A673 (cell line): ENCODE results near the gene CHKB. TPM values are rescaled to one million over a fixed set of nuclear protein-coding genes. Genes with fewer than 3 reads are reported as not detected.

Experiments
- BruUV-seq: library from RNA; stranded (reverse); fragments of 400-500 nt; replicated peaks from 2 replicates; lab custom pipeline; 2021; lab: Mats Ljungman, UMichigan
- CTCF ChIA-PET: fragments of 300-600 bp; sonication (Branson Sonifier 250); formaldehyde crosslinking; loops from one replicate; lab custom pipeline; 2022; ENCODE audit warnings: antibody characterized with exemption; lab: Charles Lee
- POLR2A ChIA-PET: fragments of 300-600 bp; sonication (Branson Sonifier 250); formaldehyde crosslinking; loops from one replicate; lab custom pipeline; 2022; ENCODE audit warnings: antibody characterized with exemption; ENCODE audit not compliant: low non-redundant PET; lab: Charles Lee
- DNase-seq: peaks from one replicate; pipeline ENCODE4 v3.0.0-alpha.2; 2015; ENCODE audit warnings: low spot score
- H3K27ac ChIP-seq: fragments of 200-600 bp; sonication (generic); 2 replicates; pipeline ENCODE4 v1.5.1; 2016; ENCODE audit warnings: mixed run types, low read depth, mild to moderate bottlenecking, mixed read lengths, antibody characterized with exemption, low read length; ENCODE audit not compliant: poor library complexity, severe bottlenecking
- H3K27me3 ChIP-seq: fragments of 200-600 bp; sonication (generic); replicated peaks from 2 replicates; pipeline ENCODE4 v1.6.1; 2017; ENCODE audit warnings: mixed run types, low read depth, mild to moderate bottlenecking, mixed read lengths, antibody characterized with exemption, low read length; ENCODE audit not compliant: insufficient read depth, poor library complexity
- H3K36me3 ChIP-seq: fragments of 200-600 bp; sonication (generic); 2 replicates; pipeline ENCODE4 v1.6.1; 2016; ENCODE audit warnings: mixed run types, mild to moderate bottlenecking, mixed read lengths, antibody characterized with exemption, low read length; ENCODE audit not compliant: insufficient read depth, poor library complexity, severe bottlenecking
- H3K4me1 ChIP-seq: fragments of 200-600 bp; sonication (generic); 2 replicates; pipeline ENCODE4 v1.6.1; 2017; ENCODE audit warnings: mixed run types, mild to moderate bottlenecking, mixed read lengths, antibody characterized with exemption, low read length; ENCODE audit not compliant: insufficient read depth, poor library complexity, severe bottlenecking
- H3K4me3 ChIP-seq: fragments of 200-600 bp; sonication (generic); 2 replicates; pipeline ENCODE4 v1.5.1; 2016; ENCODE audit warnings: low read depth, mixed run types, mild to moderate bottlenecking, mixed read lengths, low read length; ENCODE audit not compliant: poor library complexity, severe bottlenecking
- H3K9me3 ChIP-seq: fragments of 200-600 bp; sonication (generic); 2 replicates; pipeline ENCODE4 v1.6.1; 2016; ENCODE audit warnings: mixed run types, low read depth, mild to moderate bottlenecking, mixed read lengths, antibody characterized with exemption, low read length; ENCODE audit not compliant: poor library complexity, severe bottlenecking
- EZH2 ChIP-seq: fragments of 200-600 bp; sonication (generic); IDR thresholded peaks from 2 replicates; pipeline ENCODE4 v1.6.1; 2017; ENCODE audit warnings: borderline replicate concordance, low read depth, mild to moderate bottlenecking, mixed read lengths, antibody characterized with exemption, low read length; ENCODE audit not compliant: poor library complexity, severe bottlenecking
- intact Hi-C: fragments of 100-400 bp; cut with micrococcal nuclease; formaldehyde crosslinking; loops from one replicate; pipeline ENCODE4 v1.10.0; 2022; ENCODE audit not compliant: unreplicated experiment
- total RNA-seq: library from RNA; stranded (reverse); gene quantifications from 2 replicates; pipeline ENCODE4 v1.2.3, GENCODE V29; 2021
- TF ChIP-seq, protein P1 (sequence below): fragments of 300-800, 200-600 bp; sonication (generic); conservative IDR thresholded peaks from 2 replicates; pipeline ENCODE4 v1.5.1; 2017; ENCODE audit warnings: low read depth, mild to moderate bottlenecking, antibody characterized with exemption, low read length, moderate library complexity, mixed read lengths

The CHKB gene
- total RNA-seq, 1 experiment from 2014 or later = 47.6 TPM

GRCh38 chr22:50612528-50613221 is 30.0 kb upstream of the CHKB start:
- ChIA-PET POLR2A (no interaction called here), CTCF (no interaction called here)
- no peak overlapping the region for H3K27ac ChIP-seq
- H3K9me3 ChIP-seq = no peaks in the 10 kb centered on the region
- DNase-seq = no peak
- H3K36me3 ChIP-seq = no peaks in the 10 kb centered on the region
- no peaks in the 10 kb centered on the region for H3K4me1 ChIP-seq
- intact Hi-C loops = no loop called here
- H3K4me3 ChIP-seq = no peak overlapping the region
- TF ChIP-seq EZH2 = no peak
- TF ChIP-seq, protein P1, sequence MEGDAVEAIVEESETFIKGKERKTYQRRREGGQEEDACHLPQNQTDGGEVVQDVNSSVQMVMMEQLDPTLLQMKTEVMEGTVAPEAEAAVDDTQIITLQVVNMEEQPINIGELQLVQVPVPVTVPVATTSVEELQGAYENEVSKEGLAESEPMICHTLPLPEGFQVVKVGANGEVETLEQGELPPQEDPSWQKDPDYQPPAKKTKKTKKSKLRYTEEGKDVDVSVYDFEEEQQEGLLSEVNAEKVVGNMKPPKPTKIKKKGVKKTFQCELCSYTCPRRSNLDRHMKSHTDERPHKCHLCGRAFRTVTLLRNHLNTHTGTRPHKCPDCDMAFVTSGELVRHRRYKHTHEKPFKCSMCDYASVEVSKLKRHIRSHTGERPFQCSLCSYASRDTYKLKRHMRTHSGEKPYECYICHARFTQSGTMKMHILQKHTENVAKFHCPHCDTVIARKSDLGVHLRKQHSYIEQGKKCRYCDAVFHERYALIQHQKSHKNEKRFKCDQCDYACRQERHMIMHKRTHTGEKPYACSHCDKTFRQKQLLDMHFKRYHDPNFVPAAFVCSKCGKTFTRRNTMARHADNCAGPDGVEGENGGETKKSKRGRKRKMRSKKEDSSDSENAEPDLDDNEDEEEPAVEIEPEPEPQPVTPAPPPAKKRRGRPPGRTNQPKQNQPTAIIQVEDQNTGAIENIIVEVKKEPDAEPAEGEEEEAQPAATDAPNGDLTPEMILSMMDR = no peak
- BruUV-seq = no TSS peak
- no peaks in the 10 kb centered on the region for H3K27me3 ChIP-seq

GRCh38 chr22:50612168-50612527 is 29.5 kb upstream of the CHKB start:
- Histone ChIP-seq H3K27ac (no peak overlapping the region), H3K9me3 (no peaks in the 10 kb centered on the region), H3K27me3 (no peaks in the 10 kb centered on the region), H3K36me3 (no peaks in the 10 kb centered on the region), H3K4me3 (no peak overlapping the region), H3K4me1 (no peaks in the 10 kb centered on the region)
- TF ChIP-seq EZH2 = no peak
- TF ChIP-seq, protein P1 = no peak
- BruUV-seq = no TSS peak
- no peak for DNase-seq
- ChIA-PET CTCF (no interaction called here), POLR2A (no interaction called here)
- intact Hi-C loops = no loop called here

- intact Hi-C loops = no loop called here
- no peaks in the 10 kb centered on the region for H3K9me3 ChIP-seq
- no peaks in the 10 kb centered on the region for H3K36me3 ChIP-seq
- no peak for DNase-seq
- H3K27ac ChIP-seq = no peak overlapping the region
- no peaks in the 10 kb centered on the region for H3K4me1 ChIP-seq
- H3K27me3 ChIP-seq = no peaks in the 10 kb centered on the region
- no peak for TF ChIP-seq EZH2
- TF ChIP-seq, protein P1 = no peak
- CTCF ChIA-PET = no interaction called here
- BruUV-seq = no TSS peak
- POLR2A ChIA-PET = no interaction called here
- H3K4me3 ChIP-seq = no peak overlapping the region
These were observed 28.9 kb upstream of the CHKB start for GRCh38 chr22:50611341-50612060.
